Stimulated activated CD4-positive, alpha-beta T cell treated with anti-CD3 and anti-CD28 coated beads, Interleukin-2, amount 100 ng/mL, for 4 hours (primary cell): ENCODE measurements around the gene S100A7A.

Source experiments
- DNase-seq: peaks from one replicate; pipeline ENCODE4 v3.0.0-alpha.2; 2020; ENCODE audit warnings: low read depth

Gene S100A7A

GRCh38 chr1:153415850-153416570 is at the start of gene S100A7A:
Gene S100A7A, plus strand, starts transcription at chr1:153416520. Its CDS starts 1,563 bp downstream, at chr1:153418083.
- no peak for DNase-seq

GRCh38 chr1:153367090-153367489 is 49.2 kb upstream of the S100A7A start:
- DNase-seq = no peak

- DNase-seq = no peak
Observed at GRCh38 chr1:153368495-153368894, 47.8 kb upstream of the S100A7A start.

GRCh38 chr1:153370146-153370545 is 46.2 kb upstream of the S100A7A start:
- DNase-seq = no peak

- DNase-seq = no peak
Observed at GRCh38 chr1:153371231-153371630, 45.1 kb upstream of the S100A7A start.

GRCh38 chr1:153372571-153372970 is 43.7 kb upstream of the S100A7A start:
- DNase-seq = no peak

GRCh38 chr1:153374071-153374470 is 42.2 kb upstream of the S100A7A start:
- no peak for DNase-seq

GRCh38 chr1:153375511-153375910 is 40.8 kb upstream of the S100A7A start, which contains the start of gene S100A12:
Gene S100A12, minus strand, starts transcription at chr1:153375621. Its CDS starts 1,029 bp downstream, at chr1:153374592.
- DNase-seq = no peak

GRCh38 chr1:153379591-153379990 is 36.7 kb upstream of the S100A7A start:
- no peak for DNase-seq

DNA sequence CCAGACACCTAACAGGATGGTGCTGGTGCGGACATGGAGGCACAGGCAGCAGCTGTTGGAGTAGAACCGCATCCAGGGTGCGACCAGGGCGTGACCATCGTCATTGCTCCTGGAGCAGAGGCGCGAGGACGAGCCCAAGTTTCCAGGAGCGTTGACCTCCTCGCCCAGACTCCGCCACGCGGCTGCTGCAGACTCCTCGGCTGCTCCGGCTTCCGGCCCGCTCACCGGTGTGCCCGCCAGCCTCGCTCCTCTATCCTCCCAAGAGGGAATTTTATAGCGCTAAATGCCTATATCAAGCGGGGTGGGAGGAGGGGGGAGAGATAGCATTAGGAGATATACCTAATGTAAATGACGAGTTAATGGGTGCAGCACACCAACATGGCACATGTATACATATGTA is 35.6 kb upstream of the S100A7A start:
- no peak for DNase-seq

DNA sequence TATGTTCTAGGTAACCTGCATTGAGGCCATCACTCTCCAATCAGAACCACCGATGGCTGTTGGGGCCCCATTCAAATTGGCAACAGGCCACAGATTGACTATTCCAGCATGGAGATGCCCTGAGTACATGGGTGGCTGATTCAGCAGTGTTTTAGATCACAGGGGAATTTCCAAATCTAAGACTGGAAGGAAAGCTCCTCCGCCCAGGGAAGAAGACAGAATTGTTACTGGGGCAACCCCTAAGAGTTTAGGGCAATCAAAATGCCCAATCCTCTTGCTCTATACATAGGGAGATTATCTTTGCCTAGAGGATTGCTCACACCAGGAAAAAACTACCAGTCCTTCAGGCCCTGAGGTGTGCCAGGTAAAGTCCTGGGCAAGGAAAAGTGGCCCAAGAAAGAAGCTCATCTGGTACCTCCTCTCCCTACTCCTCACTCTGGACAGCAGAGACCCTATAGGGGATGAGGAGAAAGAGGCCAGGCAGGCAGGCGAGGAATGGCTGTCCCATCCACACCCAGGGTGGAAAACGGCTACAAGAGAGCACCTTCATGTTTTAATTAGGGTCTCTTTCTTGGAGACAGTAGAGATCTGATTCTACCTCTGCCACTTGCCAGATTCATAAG is 31.3 kb upstream of the S100A7A start:
- no peak for DNase-seq

GRCh38 chr1:153386500-153386901 is 29.8 kb upstream of the S100A7A start:
- DNase-seq = no peak

- DNase-seq = no peak
Observed at GRCh38 chr1:153387001-153387400, 29.3 kb upstream of the S100A7A start.

DNA sequence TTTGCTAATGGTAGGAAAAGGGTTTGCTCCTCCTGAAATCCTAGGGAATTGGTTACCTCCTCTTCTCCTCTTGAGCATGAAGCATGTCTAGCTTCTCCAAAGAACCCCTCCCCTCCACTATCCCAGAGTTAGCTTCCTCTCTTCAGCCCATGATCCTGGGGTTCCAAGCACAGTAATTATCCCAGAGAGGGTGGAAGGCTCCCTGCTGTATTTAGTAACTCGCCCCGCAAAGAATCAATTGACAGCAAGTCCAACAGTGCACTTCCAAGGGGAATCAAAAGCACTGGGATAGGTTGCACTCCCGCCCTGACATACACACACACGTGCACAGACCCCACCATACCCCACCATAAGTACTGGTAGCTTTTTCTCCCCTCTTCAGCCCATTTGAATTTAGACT is 28.5 kb upstream of the S100A7A start:
- DNase-seq = no peak

DNA sequence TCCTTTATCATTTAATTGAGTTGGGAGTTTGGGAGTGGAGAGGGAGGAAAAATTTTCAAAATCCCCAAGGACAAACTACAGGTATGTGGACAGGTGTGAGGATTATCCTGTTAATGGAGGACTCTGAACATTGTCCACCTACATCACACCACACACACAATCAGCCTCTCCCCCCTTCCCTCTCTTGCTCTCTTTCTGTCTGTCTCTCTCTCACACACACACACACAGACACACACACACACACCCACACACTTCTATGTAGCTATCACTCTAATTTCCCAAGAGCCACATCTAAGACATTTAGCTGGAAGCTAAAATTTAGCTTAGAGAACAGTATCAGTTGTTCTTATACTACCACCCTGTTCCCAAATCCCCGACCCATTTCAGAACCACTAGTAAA is 26.9 kb upstream of the S100A7A start:
- no peak for DNase-seq

DNA sequence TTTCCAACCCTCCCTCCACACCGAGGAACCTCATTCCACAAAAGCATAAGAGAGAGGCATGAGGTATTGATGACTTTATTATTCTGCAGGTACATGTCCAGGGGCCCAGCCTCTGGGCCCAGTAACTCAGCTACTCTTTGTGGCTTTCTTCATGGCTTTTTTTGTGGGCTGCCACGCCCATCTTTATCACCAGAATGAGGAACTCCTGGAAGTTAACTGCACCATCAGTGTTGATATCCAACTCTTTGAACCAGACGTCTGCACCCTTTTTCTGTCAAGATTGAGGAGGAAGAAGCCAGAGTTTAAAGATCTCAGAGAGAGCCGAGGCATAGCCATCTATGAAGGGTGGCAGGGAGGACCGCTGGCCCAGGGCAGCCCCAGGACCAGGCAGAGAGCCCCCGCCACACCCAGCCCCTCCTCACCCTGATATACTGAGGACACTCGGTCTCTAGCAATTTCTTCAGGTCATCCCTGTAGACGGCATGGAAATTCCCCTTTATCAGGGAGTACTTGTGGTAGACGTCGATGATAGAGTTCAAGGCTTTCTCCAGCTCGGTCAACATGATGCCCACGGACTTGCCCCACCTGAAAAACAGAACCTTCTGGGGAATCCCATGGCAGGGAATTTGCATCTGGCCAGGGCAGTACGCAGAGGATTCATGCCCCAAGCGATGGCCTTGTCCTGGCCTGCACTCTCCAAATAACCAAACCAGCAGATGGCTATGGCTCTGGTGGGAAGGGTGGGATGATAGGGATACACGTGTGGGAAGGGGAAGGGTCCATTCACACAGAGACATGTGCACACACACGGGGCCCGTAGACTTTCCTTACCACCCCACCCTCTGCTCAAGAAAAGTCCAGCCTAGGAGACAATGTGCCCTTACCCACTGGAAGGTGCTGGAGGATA is 26.1 kb upstream of the S100A7A start:
- no peak for DNase-seq

GRCh38 chr1:153390938-153391710 is 25.2 kb upstream of the S100A7A start, which contains the start of gene S100A8:
Gene S100A8, minus strand, starts transcription at chr1:153391073. Its CDS starts 538 bp downstream, at chr1:153390535.
- no peak for DNase-seq

GRCh38 chr1:153392258-153392657 is 24.1 kb upstream of the S100A7A start:
- DNase-seq = no peak

GRCh38 chr1:153392822-153393221 is 23.5 kb upstream of the S100A7A start:
- DNase-seq = no peak

GRCh38 chr1:153393926-153394325 is 22.4 kb upstream of the S100A7A start:
- no peak for DNase-seq

- DNase-seq = no peak
Observed at GRCh38 chr1:153394391-153394790, 21.9 kb upstream of the S100A7A start.
